ENCODE measurements around the gene VSIR. TPM values are rescaled to one million over a fixed set of nuclear protein-coding genes. Genes with fewer than 3 reads are reported as not detected.

Gene VSIR
- total RNA-seq, 1 donor from 2014 or later = 21.4 TPM

- no peaks in the 10 kb centered on the region for H3K9me3 Mint-ChIP-seq
- ChIA-PET CTCF (no interaction called here), POLR2A (no interaction called here)
- H3K27me3 Mint-ChIP-seq = no peaks in the 10 kb centered on the region
- TF ChIP-seq CTCF (IDR thresholded peaks at IDR 0.05) = no peak
- intact Hi-C loops (cut with micrococcal nuclease) = loop anchor here (5.0 kb wide), 1 partner anchor 58 kb away; the partner anchor contains the start of gene VSIR
- no peak overlapping the region for H3K27ac Mint-ChIP-seq
- peak overlapping the region; percentile 19 for H3K4me3 Mint-ChIP-seq
- ATAC-seq (ENCODE audit: low read depth) = no peak
- peaks cover 40% of the 10 kb centered on the region for H3K4me1 Mint-ChIP-seq
- DNase-seq = no peak
- no peaks in the 10 kb centered on the region for H3K36me3 Mint-ChIP-seq (ENCODE audit: low read depth)
Observed at GRCh38 chr10:71714031-71714410, 59.3 kb downstream of the VSIR start.

- no peak overlapping the region for H3K27ac Mint-ChIP-seq
- peaks cover 41% of the 10 kb centered on the region for H3K4me1 Mint-ChIP-seq
- ChIA-PET CTCF (interaction anchor here (1.3 to 3.4 kb wide), 2 partner anchors 99 to 183 kb away, joined by 4 to 11 read pairs; no protein-coding TSS in a partner anchor), POLR2A (no interaction called here)
- H3K4me3 Mint-ChIP-seq = no peak overlapping the region
- H3K27me3 Mint-ChIP-seq = no peaks in the 10 kb centered on the region
- no peak for TF ChIP-seq CTCF (IDR thresholded peaks at IDR 0.05)
- H3K9me3 Mint-ChIP-seq = no peaks in the 10 kb centered on the region
- H3K36me3 Mint-ChIP-seq (ENCODE audit: low read depth) = no peaks in the 10 kb centered on the region
- DNase-seq = no peak
- ATAC-seq (ENCODE audit: low read depth) = peak; percentile 45
- intact Hi-C loops (cut with micrococcal nuclease) = loop anchor here (2.0 to 5.0 kb wide), 2 partner anchors 13 to 59 kb away; partner anchors contain the start of gene VSIR
Observed at GRCh38 chr10:71713135-71714030, 59.9 kb downstream of the VSIR start.

GRCh38 chr10:71712572-71713134 lies 60.7 kb downstream of the VSIR start:
- H3K27ac Mint-ChIP-seq = peak overlapping the region; percentile 50
- TF ChIP-seq CTCF (IDR thresholded peaks at IDR 0.05) = no peak
- no peak for DNase-seq
- ChIA-PET POLR2A (no interaction called here), CTCF (interaction anchor here (1.3 to 3.4 kb wide), 3 partner anchors 14 to 184 kb away, joined by 3 to 11 read pairs (median 4); no protein-coding TSS in a partner anchor)
- intact Hi-C loops (cut with micrococcal nuclease) = loop anchor here (2.0 to 5.0 kb wide), 2 partner anchors 14 to 60 kb away; partner anchors contain the start of gene VSIR
- no peak overlapping the region for H3K4me3 Mint-ChIP-seq
- H3K9me3 Mint-ChIP-seq = no peaks in the 10 kb centered on the region
- no peaks in the 10 kb centered on the region for H3K36me3 Mint-ChIP-seq (ENCODE audit: low read depth)
- no peaks in the 10 kb centered on the region for H3K27me3 Mint-ChIP-seq
- peaks cover 43% of the 10 kb centered on the region for H3K4me1 Mint-ChIP-seq
- ATAC-seq (ENCODE audit: low read depth) = no peak

- no peaks in the 10 kb centered on the region for H3K36me3 Mint-ChIP-seq (ENCODE audit: low read depth)
- H3K27me3 Mint-ChIP-seq = no peaks in the 10 kb centered on the region
- intact Hi-C loops (cut with micrococcal nuclease) = loop anchor here (2.0 to 5.0 kb wide), 2 partner anchors 15 to 60 kb away; partner anchors contain the start of gene VSIR
- peak overlapping the region; percentile 50 for H3K27ac Mint-ChIP-seq
- H3K4me3 Mint-ChIP-seq = no peak overlapping the region
- no peak for ATAC-seq (ENCODE audit: low read depth)
- no peak for TF ChIP-seq CTCF (IDR thresholded peaks at IDR 0.05)
- ChIA-PET POLR2A (no interaction called here), CTCF (interaction anchor here (0.8 to 3.4 kb wide), 8 partner anchors 14 to 327 kb away, joined by 3 to 11 read pairs (median 3); partner anchors contain the start of gene VSIR)
- DNase-seq = no peak
- no peaks in the 10 kb centered on the region for H3K9me3 Mint-ChIP-seq
- H3K4me1 Mint-ChIP-seq = peaks cover 43% of the 10 kb centered on the region
Observed at GRCh38 chr10:71712170-71712569, 61.1 kb downstream of the VSIR start.

Data from activated B cell treated with CpG ODN at 0.5 μM for 24 hours (primary cell).